HG03064 (cell line): ENCODE results near the gene HMGN4.
"Not testable (repeated sequence)": the region's sequence is repeated elsewhere in the genome, so short reads cannot be mapped to it uniquely, and the experiment has no call there.

ENCODE experiments used
- ATAC-seq: cut with Tn5 transposase; IDR thresholded peaks from one replicate; pipeline ENCODE4 v1.9.1; 2021; ENCODE audit warnings: low read depth; ENCODE audit not compliant: unreplicated experiment

HMGN4 gene

DNA sequence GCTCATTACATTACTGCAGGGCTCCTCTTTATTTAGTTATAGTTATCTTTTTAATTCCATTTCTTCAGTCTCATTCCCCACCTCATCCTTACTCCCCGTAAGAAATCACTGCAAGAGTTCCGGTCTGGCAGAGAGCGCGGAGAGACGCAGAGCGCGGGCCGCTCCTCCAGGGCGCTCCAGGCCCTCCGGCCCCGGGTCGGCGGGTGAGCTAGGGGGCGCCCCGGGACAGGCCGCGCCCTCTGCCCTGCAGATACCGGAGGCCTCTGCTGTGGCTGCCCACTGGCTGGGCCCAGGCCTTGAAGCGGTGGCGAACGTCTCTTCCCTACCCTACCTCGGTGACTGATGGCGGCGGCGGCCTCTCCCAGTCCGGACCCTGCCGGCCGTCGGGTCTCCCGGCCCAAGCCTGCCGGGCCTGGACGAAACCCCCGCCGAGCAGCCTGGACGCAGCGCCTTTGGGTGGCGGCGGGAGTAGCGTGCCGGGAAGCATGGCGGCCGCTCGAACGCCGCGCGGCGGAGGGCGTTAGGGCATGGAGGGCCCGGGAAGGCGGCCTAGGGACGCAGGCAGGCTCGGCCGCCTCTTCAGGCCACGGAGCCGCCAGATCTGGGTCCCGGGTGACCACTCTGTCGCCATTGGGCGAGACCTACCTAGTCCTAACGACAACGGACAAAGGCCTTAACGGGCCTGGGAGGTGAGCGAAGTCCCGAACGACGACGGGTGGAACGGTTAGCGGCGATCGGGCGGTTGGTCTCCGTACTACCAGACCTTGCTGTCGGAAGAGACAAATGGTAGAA is 16.4 kb upstream of the HMGN4 start:
- ATAC-seq: peak; percentile 66

DNA sequence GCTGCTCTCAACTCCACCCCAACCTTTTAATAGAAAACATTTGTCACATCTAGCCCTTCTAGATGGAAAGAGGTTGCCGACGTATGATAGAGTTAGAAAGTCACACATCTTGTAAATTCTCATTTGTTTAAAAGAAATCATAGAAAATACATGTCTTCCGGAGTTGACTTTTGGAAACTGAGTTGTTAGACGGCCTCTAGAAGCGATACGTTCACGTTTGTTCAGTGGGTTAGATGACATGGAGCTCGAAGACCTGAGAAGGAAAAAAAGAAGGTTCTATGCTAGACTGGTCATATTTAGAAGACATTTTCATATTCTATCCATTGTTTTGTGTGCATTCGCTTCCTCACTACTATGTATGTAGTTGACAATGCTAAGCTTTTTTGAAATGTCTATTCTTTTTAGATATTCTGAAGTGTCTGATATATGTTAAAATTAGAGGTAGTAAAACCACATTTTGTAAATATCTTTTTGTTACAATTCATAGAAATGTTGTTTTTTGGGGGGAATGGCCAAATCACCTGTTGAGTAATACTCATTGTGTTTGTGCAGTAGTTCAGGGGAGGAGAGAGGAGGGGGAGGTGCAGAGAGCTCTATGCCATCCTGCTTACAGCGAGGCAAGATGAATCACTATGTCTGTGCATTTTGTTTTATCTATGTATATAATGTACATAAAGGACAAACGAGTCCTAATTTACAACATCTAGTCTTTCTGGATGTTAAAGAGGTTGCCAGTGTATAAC is 15.5 kb upstream of the HMGN4 start:
- not testable (repeated sequence) for ATAC-seq

DNA sequence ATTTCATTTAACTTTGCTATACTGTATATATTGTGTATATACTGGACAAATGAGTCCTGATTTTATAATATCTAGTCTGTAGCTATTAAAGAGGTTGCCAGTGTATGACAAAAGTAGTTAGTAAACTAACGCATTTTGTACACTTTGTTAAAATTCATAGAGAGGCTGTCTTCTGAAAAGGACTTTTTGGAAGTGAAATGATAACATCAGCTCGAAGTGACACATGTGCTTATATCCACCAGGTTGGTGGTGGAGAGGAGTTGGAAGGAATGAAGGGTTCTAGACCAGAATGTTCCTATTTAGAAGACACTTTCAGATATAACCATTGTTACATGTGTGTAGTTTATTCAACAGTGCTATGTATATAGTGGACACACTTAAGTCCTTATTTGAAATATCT is 13.9 kb upstream of the HMGN4 start:
- ATAC-seq: not testable (repeated sequence)

GRCh38 chr6:26524722-26525370 is 13.3 kb upstream of the HMGN4 start:
- ATAC-seq: no peak

GRCh38 chr6:26525838-26526237 is 12.3 kb upstream of the HMGN4 start:
- ATAC-seq: no peak

DNA sequence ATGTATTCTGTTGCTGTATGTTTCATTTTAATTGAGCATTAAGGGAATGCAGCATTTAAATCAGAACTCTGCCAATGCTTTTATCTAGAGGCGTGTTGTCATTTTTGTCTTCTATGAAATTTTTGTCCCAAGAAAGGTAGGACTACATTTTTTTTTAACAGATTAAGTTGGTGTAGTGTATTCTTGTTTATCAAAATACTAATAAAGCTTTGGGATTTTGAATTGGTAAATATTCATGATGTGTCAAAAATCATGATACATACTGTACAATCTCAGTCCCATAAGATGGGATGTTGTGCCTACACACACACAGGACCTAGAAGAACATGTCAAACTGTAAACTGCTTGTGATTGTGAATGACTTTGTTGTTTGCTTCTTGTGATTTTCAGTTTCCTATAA is 11.2 kb upstream of the HMGN4 start:
- ATAC-seq: no peak

DNA sequence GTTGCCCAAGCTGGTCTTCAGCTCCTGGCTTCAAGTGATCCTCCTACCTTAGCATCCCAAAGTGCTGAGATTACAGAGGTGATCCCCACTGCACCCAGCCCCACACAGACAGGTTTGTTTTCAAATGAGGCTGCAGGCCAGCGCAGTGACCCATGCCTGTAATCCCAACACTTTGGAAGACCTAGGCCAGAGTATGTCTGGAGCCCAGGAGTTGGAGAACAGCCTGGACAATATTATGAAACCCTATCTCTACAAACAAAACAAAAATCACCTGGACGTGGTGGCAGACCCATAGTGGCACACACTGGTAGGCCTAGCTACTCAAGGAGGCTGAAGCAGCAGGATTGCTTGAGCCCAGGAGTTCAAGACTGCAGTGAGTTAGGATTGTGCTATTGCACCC is 8.0 kb upstream of the HMGN4 start:
- no peak for ATAC-seq

GRCh38 chr6:26531897-26532296 is 6.3 kb upstream of the HMGN4 start:
- ATAC-seq: no peak

DNA sequence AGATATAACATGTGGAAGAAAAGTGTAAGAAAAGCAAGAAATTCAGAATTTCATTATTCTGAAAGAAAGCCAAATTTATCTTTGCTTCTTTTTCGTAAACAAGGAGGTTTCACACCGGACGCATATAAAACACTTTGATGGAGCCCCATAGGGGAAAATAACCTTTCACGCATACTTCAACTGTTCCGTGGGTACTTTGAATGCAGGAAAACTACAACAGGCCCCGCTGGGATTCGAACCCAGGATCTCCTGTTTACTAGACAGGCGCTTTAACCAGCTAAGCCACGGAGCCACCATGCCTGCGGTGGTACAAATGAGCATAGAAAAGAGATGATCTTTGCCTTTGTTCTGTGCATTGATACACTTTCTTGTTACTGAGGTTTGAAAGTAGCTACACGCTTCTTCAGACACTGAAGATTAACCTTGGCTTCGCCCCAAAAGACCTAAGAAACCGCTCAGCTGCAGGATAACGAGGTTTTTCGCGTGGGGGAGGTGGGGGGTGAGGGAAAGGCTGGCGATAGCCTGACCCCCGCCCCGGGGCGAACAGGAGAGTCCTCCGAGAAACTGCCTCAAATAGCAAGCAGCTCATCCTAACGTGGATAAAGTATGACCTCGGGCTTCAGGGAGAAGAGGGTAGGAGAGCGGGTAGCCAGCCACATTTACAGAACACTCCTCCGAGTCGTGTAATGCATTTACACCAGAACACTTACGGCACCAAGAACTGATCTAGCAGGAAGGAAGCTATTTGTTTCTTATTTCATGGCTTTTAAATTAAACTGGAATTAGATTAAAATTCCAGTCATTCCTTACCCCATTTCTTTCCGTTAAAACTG is 5.3 kb upstream of the HMGN4 start:
- no peak for ATAC-seq

DNA sequence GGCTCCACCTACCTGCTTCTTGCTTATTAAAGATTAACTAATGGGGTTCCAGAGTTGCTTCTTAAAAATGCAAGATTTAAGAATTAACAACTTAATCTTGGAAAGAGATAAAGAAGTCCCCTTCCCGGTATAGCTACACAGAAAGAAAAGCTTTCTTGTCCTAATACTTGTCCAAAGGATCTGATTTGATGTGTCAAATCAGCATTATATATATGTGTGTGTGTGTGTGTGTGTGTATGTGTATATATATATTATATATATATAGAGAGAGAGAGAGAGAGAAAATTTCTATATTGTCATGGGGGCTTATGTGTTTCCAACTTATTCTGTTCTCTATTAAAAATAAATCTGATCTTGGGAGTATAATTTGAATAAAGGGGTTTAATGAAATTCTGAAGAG is 4.6 kb upstream of the HMGN4 start:
- no peak for ATAC-seq

GRCh38 chr6:26534681-26535465 is 3.3 kb upstream of the HMGN4 start:
- no peak for ATAC-seq

GRCh38 chr6:26536571-26537159 is 1.5 kb upstream of the HMGN4 start:
- ATAC-seq: no peak

DNA sequence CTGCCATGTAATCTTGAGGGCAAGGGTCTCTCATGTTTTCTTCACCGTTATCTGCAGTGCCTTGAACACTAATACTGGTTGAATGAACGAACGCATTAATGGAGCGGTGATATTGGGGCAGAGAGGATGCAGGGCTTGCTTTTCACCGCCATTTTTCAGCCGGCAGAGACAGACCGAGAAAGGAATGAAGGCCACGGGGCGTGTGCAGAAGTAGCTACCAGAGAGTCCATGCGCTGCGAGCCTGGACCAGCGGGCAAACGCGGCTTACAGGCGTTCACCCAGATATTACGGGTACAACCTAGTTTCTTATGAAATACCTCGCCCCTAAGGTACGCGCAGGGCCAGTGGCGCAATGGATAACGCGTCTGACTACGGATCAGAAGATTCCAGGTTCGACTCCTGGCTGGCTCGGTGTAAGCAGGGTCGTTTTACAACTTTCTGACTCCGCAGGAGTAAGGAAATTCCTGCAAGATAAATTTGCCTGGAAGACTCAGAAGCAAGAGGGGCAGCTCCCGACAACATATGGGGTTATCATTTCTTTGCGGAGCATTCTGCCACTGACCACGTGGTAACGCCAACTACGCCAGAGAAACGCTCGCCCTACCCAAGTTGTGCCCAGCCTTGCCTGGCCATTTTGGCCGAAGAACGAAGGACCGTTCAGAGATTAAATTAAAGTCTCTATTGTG is 863 bp upstream of the HMGN4 start:
- peak; percentile 43 for ATAC-seq

DNA sequence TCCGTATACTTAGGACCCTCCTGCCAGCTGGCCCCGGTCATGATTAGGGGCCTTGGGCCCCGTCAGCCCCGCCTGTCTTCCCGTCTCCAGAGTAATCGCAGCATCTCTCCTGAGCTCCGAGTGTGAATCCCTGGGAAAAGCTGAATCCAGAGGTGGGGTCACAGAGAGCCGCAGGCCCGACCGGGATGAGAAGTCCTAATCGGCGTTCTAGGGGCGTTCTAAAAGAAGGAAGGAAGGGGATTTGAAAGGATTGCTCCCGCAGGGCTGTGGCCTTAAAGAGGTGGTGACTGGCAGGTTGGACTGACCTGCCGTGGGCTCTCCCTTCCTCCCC is 371 bp downstream of the HMGN4 start:
- no peak for ATAC-seq

DNA sequence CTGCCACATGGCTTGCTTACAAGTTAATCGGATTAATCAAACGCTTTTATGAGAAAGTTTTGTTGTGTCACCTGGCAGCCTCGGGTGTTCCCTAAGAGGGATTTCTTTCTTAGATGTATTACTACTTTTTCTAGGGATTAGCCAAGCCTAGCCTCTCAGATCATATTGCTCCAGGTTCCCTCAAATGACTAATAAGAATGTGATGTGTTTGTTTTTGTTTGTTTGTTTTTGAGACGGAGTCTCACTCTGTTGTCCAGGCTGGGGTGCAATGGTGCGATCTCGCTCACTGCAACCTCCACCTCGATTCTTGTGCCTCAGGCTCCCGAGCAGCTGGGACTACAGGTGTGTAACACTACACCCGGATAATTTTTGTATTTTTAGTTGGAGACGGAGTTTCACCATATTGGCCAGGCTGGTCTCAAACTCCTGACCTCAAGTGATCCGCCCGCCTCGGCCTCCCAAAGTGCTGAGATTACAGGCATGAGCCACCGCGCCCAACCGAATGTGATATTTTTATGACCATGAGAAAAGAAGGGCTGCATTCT is 977 bp downstream of the HMGN4 start:
- ATAC-seq: no peak

DNA sequence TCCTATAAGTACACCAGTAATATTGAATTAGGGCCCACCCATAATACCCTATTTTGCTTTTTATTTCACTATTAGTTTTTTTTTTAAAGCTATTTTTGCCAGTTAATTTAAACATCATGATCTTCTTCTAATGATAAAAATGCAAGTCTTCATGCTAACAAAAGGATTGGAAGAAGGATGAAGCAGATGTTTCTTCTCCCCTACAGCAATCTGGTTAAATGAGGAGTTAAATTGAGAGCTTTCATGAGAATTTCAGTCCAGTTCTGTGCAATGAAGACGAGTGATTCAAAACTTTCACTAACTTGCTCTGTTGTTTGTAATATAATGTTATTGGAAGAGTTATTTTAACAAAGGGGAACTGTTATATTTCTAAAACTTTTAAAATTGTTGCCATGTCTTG is 3.4 kb downstream of the HMGN4 start:
- ATAC-seq: no peak

DNA sequence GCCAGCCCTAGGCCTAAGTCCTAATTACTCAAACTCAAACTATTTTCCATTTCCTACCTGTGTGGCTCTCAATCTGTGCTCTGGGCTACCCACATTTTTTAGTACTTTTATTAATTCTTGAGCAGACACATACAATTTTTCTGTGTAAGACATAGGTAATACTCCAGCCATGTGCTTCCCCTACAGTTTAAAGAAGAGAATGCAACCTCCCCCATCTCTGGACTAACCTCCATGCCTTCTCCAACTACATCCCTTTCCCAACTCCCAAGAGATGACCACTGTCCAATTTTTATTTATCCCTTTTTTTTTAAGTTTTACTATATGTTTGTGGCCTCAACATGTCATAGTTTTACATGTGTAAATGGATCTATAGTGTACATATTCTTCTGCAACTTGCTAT is 5.8 kb downstream of the HMGN4 start:
- no peak for ATAC-seq

- no peak for ATAC-seq
Measured at GRCh38 chr6:26544473-26544872, 6.3 kb downstream of the HMGN4 start.

DNA sequence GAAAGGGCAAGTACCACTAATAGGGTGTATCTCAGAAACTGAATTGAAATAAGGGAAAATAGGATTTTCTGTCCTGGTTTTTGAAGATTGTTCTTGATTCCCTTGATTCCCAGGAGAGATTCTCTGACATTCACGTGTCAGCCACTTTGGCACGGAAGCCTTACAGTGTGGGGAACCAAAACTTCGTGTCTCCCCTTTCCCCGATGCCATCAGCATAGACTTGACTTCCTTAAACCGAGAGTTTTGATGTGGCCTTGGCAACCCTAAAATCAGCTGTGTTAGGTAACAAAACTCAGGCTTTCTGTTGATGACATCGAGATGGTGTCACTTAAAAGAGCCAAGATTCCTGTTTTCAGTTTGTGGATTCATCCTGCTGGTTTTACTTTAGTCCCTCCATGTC is 7.5 kb downstream of the HMGN4 start:
- ATAC-seq: no peak
